ENCODE data around the gene SREBF2.
"Not testable (repeated sequence)": the region's sequence is repeated elsewhere in the genome, so short reads cannot be mapped to it uniquely, and the experiment has no call there.

Gene SREBF2

DNA sequence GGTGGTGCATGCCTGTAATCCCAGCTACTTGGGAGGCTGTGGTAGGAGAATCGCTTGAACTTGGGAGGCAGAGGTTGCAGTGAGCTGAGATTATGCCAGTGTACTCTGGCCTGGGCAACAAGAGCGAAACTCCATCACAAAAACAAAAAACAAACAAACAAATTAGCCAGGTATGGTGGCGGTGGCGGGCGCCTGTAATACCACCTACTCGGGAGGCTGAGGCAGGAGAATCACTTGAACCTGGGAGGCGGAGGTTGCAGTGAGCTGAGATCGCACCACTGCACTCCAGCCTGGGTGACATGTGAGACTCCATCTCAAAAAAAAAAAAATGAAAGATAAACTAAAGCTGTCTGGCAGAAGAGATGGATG is 116.0 kb downstream of the SREBF2 start:
- DNase-seq, result not testable (repeated sequence)

DNA sequence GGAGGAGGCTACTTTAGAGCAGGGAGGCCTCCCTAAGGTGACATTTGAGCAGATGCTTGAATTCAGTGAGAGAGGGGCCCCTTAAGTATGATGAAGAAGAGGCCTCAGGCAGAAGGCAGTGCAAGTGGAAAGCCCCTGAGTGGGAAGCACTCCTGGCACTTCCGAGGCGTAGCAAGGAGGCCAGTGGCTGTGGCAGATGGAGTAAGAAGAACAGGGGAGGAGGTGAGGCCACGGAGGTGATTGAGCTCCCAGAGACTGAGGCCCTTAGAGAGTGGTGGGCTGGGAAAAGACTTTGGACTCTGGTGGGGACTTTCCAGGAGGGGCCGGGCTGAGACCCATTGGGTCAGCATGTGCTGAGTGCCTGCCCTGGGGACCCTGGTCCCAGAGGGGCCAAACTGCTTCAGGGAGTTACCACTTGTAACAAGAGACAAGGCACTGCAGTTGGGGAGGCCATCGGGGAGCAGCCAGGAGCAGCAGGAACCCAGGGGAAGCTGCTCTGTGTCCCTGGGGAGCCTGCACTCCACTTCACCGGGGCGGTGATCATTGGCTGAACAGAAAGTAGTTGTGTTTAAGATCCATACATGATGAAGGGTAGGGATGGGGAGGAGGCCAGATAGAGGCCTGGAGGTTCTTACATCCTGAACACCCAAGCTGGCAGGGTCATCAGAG is 116.5 kb downstream of the SREBF2 start:
- no peak for DNase-seq

DNA sequence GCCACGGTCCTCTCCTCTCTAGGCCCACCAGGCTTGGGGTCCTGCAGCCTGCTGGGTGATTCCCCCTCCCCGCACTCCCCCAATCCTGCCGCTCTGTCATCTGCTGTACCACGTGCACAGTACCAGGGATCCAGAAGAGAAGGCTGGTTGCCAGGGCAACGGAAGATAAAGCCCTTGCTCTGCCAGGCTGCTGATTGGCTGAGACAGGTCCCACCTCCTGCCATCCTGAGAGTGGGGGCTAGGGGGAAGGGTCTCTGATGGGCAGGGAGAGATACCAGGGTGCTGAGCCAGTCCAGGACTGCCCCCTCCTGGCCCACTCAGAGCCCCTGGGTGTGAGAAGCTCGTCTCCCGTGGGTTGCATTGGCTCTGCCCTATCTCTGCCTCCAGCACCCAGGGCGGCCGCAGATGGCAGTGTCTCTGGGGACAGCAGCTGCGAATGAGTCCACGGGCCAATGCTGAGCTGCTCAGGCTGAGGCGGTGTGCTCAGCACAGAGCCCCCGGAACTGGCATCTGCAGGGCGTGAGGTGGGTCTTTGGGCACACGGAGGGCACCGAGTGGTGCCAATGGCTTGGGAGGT is 119.1 kb downstream of the SREBF2 start, which contains the start of gene SMIM45:
Gene SMIM45, plus strand, starts transcription at position 253 of the 577 bp plus-strand sequence.
- DNase-seq, result peak; percentile 79 to 90

DNA sequence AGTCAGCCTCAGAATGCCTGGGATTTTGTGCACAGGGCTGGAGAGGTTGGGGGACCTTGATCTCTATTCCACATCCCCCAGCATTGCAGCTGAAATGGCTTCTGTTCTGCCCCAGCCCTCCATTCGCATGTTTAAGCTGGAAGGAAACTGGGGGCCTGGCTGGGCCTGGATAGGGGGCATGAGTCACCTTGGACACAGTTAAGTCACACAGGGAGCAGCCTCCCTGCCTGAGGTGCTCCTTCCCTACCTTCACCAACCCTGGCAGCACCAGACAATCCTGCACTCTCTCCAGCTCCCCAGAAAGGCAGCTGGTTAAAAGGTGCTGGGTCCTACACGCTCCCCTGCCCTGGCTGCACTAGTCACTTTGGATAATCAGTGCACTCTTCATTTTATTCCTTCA is 119.8 kb downstream of the SREBF2 start:
- no peak for DNase-seq

Data from NCI-H1930 (cell line).